ENCODE data around the gene TPK1. TPM values are rescaled to one million over a fixed set of nuclear protein-coding genes. Genes with fewer than 3 reads are reported as not detected.

TPK1 gene
- polyA plus RNA-seq, 3 donors: 1.4 to 10.5 (median 3.0) TPM

DNA sequence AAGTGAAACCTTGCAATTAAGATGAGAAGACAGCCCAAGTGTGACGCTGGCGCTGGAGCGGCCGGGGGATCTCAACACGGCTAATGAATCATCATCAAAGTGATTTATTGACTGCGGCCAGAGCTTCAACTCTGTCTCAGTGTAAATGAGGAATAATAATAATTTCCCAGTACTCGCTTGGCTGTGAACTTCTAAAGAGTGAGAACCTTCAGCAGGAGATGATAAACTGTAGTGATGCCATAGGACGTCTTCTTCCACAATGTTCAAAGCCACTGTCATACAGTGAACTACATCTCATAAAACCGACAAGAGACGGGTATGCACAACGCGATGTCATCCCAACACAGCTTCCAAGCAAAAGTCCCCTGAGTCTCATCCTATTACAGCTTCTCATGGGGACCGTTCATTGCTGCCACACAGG lies 308.8 kb downstream of the TPK1 start:
- no peak overlapping the region for H3K27ac ChIP-seq (ENCODE audit: low read depth, low read length)
- 61 to 78% (median 72%) methylated on average over 13 of the region's 13 CpGs for WGBS, 3 donors

DNA sequence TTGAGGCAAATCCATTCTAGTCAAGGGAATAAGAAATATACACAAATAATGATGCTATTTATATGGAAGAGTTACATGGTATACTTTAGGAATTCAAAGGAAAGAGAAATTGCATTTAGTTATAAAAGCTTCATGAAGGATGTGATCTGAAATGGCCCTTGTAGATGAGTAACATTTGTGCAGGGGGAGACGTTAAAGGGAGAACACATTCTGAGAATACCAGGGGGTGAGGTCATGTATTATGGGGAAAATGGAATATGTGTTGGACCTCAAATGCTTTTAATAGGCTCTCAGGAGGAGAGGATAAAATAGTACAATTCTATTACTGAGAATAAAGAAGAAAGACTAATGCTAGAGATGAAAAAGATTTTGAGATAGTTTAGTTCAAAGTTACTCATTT lies 309.9 kb downstream of the TPK1 start:
- WGBS, 3 donors: 38 to 64% (median 60%) methylated on average over 1 of the region's 1 CpG

DNA sequence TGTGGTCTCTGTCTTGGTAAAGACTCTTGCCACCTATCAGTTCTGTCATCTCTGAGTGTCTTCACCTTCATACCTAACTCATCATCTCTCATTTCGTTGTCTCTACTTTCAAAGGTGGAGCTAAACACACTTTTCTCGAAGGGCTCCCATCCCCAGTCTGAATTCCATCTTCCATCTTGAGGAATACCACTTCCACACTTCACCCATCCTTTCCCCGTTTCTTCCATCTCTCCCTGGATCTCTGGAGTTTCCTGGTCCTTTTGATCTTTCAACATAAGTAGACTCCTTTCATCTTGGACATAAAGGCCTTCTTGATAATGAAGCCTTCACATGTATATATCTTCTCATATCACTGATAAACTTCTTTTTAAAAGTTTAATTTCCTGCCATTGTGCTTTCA lies 311.6 kb downstream of the TPK1 start:
- WGBS, 3 donors: 81 to 92% (median 92%) methylated on average over 3 of the region's 3 CpGs

More for the DNA sequence above, 309.9 kb downstream of the TPK1 start:
- H3K27ac ChIP-seq (ENCODE audit: low read depth, low read length): no peak overlapping the region

DNA sequence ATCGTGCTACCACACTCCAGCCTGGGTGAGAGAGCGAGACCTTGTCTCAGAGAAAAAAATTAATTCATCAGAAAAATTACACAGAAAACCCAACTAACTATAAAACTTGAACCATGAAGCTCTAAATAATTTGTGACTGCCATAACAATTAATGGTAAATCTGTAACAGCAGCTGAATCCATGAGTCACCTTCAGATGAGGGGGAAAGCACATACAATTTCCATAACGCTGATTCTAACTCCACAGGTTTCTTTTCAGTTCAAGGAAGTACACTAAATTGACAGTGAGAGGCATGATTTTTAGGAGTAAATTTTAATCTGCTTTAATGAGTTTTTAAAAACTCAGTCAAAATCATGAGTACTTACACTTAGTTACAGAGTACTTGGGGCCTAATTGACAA lies 312.2 kb downstream of the TPK1 start:
- H3K27ac ChIP-seq (ENCODE audit: low read depth, low read length): no peak overlapping the region
- 93 to 98% (median 95%) methylated on average over 3 of the region's 3 CpGs for WGBS, 3 donors

More for the DNA sequence above, 311.6 kb downstream of the TPK1 start:
- H3K27ac ChIP-seq (ENCODE audit: low read depth, low read length): no peak overlapping the region

DNA sequence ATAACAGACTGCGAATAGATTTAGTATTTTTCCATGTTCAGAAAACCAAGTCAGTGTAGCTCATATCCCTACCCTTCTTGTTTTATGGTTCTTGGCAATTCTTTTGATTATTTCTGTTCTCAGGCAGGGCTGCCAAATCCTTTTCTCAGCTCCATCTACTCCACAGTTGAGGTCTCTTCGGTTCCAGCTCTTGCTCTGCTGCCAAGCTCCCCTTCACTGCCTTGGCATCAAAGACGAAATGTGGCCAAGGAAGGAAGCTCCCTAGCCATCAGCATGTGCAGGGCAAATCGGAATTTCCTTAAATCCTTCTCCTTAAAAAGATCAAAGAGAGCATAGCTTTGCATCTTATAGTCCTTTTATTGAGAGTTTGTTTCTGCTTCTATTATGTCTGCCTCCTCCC lies 315.9 kb downstream of the TPK1 start:
- WGBS, 3 donors: 39 to 70% (median 52%) methylated on average over 4 of the region's 4 CpGs
- no peak overlapping the region for H3K27ac ChIP-seq (ENCODE audit: low read depth, low read length)

DNA sequence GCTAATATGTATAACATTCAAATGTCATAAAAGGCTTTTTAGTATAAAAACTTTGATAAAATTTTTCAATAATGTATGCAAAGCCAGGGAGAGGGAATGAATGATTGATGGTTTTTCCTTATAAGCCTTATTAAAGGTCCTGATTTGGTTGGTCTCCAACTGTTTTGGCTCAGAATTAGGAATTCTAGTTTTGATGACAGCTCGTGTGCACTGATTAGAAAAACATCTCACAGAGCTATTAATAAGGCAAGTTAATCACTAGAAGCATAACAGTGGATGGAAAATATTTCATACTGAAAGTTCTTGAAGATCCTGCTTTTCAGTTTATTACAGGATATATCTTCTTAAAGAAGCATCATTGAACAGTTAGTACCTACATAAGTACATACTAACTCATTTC lies 317.5 kb downstream of the TPK1 start:
- H3K27ac ChIP-seq (ENCODE audit: low read depth, low read length): no peak overlapping the region
- 51 to 57% (median 55%) methylated on average over 1 of the region's 1 CpG for WGBS, 3 donors

DNA sequence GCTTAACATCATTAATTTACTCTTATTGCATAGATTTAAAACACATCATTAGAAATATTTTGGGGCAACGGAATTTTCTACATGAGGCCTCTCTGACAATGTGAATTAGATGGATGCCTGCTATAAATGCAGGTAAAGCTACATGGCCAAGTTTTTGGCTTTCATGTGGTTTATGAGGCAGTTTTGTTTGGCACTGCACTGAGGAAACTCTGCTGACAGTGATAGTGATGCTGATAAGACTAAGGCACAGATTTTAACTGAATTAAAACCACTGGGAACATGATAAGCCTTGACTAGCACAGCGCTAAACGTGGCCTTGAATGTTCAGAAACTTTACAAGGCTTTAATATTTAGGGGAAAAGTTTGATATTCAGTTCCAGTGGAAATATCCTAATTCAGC lies 318.1 kb downstream of the TPK1 start:
- WGBS, 3 donors: 46 to 51% (median 49%) methylated on average over 3 of the region's 3 CpGs
- H3K27ac ChIP-seq (ENCODE audit: low read depth, low read length): no peak overlapping the region

DNA sequence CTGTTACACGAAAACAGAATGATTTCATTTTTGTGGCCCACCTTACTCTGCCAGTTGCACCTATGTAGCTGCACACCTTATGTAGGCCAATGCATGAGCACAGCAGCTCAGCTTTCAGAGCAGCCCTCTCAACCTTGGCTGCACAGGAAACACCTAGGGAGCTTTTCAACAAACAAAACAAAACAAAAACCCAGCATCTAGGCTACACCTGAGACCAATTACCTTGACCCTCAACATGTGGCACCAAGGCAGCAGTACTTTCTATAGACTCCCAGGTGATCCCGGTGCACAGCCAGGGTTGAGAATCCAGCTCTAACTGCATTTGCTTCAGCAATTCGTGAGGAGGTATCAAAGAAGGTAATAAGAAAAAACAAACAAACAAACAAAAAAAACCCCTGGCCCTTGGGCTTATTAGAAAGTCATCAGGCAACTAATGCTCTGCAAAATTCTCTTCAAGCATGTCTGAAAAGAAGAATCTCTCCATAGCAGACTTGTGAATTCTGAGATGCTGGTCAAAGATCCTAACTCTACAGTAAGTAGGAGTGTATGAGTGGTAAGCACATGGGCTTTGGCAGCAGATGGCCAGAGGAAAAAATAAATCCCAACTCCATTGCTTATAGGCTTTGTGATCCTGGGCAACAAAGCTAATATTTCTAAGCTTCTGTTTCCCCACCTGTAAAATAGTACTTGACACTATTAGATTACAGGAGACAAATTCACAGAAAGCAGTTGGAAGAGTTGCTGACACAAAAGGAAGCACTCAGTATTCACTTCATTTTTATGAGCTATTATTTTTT lies 318.9 kb downstream of the TPK1 start:
- H3K27ac ChIP-seq (ENCODE audit: low read depth, low read length): no peak overlapping the region
- 85 to 90% (median 90%) methylated on average over 3 of the region's 3 CpGs for WGBS, 3 donors

DNA sequence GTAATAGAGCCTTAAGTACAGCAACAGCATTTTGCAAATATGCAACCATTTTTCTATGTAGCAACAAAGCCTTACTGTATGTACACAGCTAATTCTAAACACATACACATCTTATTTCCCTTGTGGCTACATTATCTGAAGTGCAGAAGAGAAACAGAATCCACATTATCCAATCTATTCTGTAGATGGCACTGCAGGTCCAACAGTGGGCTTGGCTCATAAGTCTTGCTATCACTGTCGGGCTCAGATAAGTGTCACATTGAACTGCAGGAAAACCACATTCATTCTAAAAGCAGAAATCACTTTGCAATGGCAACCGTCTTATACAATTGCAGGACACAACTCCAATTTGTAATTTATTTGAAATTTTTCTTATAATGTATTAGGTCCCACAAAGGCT lies 322.5 kb downstream of the TPK1 start:
- no peak overlapping the region for H3K27ac ChIP-seq (ENCODE audit: low read depth, low read length)
- 13 to 35% (median 21%) methylated on average over 2 of the region's 2 CpGs for WGBS, 3 donors

DNA sequence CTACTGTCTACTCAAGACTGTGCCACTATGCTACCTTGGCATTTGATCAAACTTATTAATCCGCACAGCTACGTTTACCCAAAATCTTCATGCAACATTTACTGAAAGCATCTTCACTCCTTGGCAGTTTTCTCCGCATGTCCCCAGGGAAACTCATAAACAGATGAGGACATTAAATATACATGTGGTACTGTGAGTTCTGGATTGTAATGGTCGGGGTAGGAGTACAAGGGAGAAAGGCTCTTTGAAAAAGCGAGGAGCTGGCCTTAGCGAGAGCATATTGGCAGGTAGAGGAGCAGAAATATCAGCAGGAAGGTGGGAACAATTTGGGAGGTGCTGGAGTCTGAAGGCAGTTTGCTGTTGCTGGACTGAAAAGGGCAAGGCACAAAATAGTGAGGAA lies 325.2 kb downstream of the TPK1 start:
- WGBS, 3 donors: 83 to 92% (median 87%) methylated on average over 6 of the region's 6 CpGs
- no peak overlapping the region for H3K27ac ChIP-seq (ENCODE audit: low read depth, low read length)

DNA sequence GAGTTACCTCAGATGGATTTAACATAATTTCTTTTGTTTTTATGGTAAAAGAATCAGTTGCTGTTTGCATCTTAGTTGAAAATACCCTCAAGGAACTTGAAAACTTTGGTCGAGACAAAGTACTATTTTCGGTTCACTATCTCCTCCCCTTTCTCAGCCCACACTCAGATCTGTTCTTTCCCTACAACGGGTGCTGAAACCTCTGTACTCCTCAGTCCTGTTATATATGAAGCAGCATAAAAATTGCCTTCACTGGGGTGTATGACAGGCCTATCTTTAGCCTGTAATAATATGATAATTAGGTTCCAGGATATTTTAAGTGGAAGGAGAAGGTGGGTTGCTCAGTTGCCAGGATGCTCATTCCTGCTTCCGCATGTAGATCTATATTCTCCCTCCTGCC lies 327.2 kb downstream of the TPK1 start:
- WGBS, 3 donors: 88 to 90% (median 88%) methylated on average over 4 of the region's 4 CpGs
- no peak overlapping the region for H3K27ac ChIP-seq (ENCODE audit: low read depth, low read length)

DNA sequence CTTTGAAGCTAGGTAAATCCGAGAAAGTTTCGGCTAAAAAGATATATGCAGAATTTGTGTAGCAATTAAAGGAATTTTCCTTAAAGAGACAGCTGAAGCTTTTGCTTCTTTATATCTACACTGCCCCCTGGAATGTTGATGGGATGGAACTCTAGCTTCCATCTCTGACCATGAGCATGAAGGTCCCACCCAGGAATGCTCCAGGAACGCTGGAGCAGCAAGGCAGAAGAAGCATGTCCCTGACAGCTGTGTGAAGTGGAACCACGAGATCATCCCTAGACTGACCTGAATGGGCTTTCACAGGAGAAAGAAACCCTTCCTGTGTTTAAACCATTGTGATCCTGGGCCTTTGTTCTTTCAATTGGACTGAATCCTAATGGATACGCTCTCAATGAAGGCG lies 332.6 kb downstream of the TPK1 start:
- 85 to 87% (median 87%) methylated on average over 6 of the region's 6 CpGs for WGBS, 3 donors
- H3K27ac ChIP-seq (ENCODE audit: low read depth, low read length): no peak overlapping the region

DNA sequence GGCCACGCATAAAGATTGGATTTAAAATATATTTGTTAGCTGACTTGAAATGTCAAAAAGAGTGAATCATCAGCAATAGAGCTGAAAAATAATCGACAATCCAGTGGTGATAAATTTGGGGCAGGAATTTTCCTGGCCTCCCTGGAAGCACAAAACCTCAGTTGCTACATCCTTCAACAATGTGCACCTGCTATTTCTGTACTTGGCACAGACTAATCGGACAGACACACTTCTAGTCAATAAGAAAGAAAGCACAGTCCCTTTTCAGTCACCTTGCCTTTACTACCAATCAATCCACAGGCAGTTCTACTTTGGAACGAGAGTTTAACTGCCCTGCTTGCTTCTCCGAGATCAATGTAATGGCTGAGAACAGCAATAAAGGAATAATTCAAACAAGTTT lies 335.6 kb downstream of the TPK1 start:
- WGBS, 3 donors: 54 to 68% (median 67%) methylated on average over 5 of the region's 5 CpGs

DNA sequence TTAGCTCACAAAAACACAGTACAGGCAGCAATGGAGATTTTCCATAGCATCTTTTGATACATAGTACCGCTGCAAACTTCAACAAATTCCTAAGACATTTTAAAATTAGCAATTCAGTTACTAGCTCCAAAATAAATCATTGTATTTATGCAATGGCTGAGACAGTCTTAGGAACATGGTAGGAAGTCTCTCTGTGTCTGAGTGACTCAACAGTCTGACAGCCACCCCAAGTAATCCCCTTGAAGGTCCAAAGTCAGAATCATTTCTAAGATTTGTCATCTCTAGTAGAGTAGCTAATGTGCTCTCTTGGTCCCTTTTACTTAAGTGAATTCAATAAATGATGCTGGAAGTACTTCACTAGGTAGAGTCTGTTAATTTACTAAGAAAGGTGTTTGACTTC lies 338.6 kb downstream of the TPK1 start:
- no peak overlapping the region for H3K27ac ChIP-seq (ENCODE audit: low read depth, low read length)
- WGBS, 3 donors: 43 to 86% (median 61%) methylated on average over 1 of the region's 1 CpG

More for the DNA sequence above, 335.6 kb downstream of the TPK1 start:
- H3K27ac ChIP-seq (ENCODE audit: low read depth, low read length): no peak overlapping the region

DNA sequence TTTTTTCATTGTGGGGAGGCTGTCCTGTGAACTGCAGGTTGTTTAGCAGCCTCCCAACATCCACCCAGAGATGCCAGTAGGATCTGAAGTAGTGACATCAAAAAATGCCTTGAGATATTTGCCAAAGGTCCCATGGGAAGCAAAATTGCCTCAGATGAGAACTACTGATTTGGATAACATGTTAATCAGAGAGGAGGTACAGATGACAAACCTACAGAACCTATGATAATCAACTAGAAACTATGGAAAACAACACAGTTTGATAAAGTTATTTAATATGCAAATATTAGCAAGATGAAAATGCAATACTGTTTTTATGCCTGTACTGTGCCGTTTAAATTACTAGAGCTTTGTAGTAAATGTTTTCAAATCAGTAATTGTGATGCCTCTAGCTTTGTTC lies 341.5 kb downstream of the TPK1 start:
- WGBS, 3 donors: 92 to 98% (median 93%) methylated on average over 1 of the region's 1 CpG
- no peak overlapping the region for H3K27ac ChIP-seq (ENCODE audit: low read depth, low read length)

DNA sequence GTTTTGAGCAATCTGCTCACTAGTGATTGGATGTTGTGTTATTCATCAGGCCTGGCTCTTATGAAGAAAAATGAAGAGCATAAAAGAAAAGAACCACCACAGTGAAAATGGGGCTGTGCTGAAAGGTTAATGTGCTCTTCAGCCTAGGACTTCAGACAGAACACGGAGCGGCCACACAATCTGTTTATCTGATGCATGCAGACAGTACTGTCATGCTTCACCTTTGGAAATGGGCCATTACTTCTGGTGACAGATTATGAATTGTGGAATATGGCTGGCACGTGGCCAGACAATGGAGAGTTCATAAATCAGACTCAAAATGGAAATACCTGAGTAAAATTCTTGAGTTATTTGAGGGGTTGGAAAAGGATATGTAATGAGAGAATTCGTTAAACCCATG lies 346.3 kb downstream of the TPK1 start:
- WGBS, 3 donors: 52 to 64% (median 55%) methylated on average over 4 of the region's 4 CpGs
- H3K27ac ChIP-seq (ENCODE audit: low read depth, low read length): no peak overlapping the region

DNA sequence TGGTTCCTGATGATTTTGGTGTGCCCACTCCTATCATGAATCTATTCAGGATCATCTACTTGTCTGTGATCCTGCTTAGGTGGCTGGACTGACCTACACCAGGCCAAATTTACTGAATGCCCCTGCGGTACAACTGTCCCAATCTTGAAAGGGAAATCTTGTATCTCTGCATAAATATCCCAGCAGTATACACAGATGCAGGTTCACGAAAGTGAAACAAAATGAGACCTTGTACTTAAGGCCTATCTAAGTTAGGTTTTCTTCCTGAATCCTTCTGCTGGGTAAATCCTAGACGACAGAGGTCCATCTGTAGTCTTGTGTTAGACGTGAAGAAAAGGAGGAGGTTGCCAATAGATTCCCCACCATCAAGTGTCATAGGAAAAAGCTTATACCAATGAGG lies 346.9 kb downstream of the TPK1 start:
- 83 to 93% (median 88%) methylated on average over 4 of the region's 4 CpGs for WGBS, 3 donors
- H3K27ac ChIP-seq (ENCODE audit: low read depth, low read length): no peak overlapping the region

DNA sequence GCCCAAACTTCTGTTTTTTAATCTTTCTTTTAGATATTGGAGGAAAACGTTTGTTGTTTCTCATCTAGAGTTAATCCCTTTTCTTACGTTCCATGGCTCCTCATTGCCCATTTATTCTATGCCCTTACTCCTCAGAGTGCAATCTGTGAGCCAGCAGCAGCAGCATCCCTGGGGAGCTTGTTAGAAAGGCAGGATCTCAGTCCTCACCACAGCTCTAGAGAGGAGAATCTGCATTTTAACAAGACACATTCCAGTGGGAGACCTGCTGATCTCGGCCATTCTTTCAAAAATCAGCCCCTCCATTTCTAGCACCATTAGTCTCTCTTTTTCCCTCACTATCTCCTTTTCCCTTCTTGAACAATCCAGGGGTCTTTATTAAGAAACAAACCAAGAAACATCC lies 348.0 kb downstream of the TPK1 start:
- 35 to 75% (median 73%) methylated on average over 3 of the region's 3 CpGs for WGBS, 3 donors
- no peak overlapping the region for H3K27ac ChIP-seq (ENCODE audit: low read depth, low read length)

DNA sequence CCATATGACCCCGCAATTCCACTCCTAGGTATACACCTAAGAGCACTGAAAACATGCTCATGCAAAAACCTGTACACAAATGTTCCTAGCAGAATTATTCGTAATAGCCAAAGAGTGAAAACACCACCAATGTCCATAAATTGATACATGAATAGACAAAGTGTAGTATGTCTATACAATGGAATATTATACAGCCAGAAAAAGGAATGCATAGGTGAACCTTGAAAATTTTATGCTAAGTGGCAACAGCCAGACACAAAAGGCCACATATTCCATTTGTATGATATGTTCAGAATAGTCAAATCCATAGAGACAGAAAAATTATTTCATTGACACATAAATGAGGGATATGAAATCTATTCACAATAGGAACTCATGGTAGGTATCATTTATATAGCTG lies 351.4 kb downstream of the TPK1 start:
- WGBS, 3 donors: 80 to 97% (median 95%) methylated on average over 2 of the region's 2 CpGs
- no peak overlapping the region for H3K27ac ChIP-seq (ENCODE audit: low read depth, low read length)

DNA sequence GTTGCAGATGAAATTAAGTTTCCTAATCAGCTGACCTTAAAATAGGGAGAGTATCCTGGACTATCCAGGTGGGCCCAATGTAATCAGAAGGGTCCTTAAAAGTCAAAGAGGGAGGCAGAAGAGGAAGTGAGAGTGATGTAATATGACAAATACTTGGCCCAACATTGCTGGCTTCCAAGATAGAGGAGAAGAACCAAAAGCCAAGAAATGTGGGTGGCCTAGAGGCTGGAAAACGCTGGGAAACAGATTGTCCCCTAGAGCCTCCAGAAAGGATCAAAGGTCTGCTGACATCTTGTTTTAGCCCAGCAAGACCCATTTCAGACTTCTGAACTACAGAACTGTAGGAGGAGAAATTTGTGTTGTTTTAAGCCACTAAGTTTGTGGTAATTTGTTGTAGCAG lies 352.7 kb downstream of the TPK1 start:
- 40 to 54% (median 52%) methylated on average over 1 of the region's 1 CpG for WGBS, 3 donors
- no peak overlapping the region for H3K27ac ChIP-seq (ENCODE audit: low read depth, low read length)

All from adipose tissue (tissue), 3 donors.